ENCODE data around the gene NDUFS6.

DNA sequence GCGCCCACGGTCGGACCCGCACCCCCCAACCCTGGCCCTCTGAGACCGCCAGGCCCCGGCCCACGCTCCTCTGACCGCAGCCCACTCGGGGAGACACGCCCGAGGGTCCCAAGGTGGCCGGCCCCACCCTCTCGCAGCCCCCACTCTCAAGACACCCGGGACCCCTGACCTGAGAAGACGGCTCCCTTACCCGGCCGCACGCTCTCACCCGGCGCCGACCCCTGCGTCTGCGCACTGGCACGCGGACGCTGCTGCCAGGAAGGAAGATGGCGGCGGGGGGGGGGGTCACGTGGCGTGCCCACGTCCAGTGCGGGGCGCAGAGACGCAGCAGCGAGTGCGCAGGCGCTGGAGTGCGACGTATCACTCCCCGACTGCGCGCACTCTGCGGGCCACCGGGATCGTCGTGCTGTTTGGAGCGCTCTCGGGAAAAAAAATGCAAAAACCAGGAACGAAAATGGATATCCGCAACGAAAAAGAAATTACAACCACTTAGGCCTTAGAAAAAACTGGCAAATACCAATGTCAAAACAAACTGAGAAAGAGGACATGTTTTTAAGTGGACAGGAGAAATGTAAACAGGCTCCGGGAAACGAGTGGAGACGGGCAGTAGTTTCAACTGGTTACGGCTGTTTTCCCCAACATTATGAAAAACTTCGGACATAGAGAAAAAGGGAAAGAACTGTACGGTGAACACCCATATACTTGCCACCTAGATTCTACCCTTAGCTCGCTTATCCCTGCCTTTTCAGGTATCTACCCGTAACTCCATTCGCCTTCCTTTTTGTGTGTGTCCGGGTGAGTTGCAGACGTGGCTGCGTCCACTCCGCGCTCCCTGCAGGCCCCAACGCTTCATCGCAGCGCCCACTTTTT, 1.4 kb upstream of the NDUFS6 start, which contains the start of gene MRPL36:
- TF ChIP-seq CTCF (IDR thresholded peaks at IDR 0.05; ENCODE audit: low read depth, low read length, poor library complexity, severe bottlenecking), result no peak
- TF ChIP-seq EZH2phosphoT487 (IDR thresholded peaks at IDR 0.05; ENCODE audit: borderline replicate concordance, low read length), result no peak

Data from DOHH2 (cell line).